ENCODE data around the gene SMPD1. TPM values are rescaled to one million over a fixed set of nuclear protein-coding genes. Genes with fewer than 3 reads are reported as not detected.

Gene SMPD1
- total and polyA plus RNA-seq, 2 donors from 2014 or later: 76.0 to 155 TPM

GRCh38 chr11:6365659-6366058 is 24.6 kb upstream of the SMPD1 start:
- DNase-seq (peak in 3 of 5 donors; percentile 19 to 49 (median 35)), FAIRE-seq (no peak)
- Histone ChIP-seq H3K4me3 (ENCODE audit: low read length in 3 of 3) (no peak overlapping the region), H3K4me1 (ENCODE audit: control insufficient read depth in 2 of 3, insufficient read depth in 2 of 3, low read depth in 1 of 3, low read length in 3 of 3) (peaks cover 0 to 3% (median 0%) of the 10 kb centered on the region in 3 donors), H3K36me3 (ENCODE audit: control insufficient read depth in 2 of 3, insufficient read depth in 3 of 3, low read length in 3 of 3) (no peaks in the 10 kb centered on the region), H3K27me3 (ENCODE audit: control insufficient read depth, insufficient read depth, low read length) (no peaks in the 10 kb centered on the region), H3K27ac (ENCODE audit: low read depth in 2 of 2, low read length in 2 of 2) (no peak overlapping the region), H3K9me3 (ENCODE audit: control insufficient read depth in 2 of 3, insufficient read depth in 1 of 3, low read length in 3 of 3) (no peaks in the 10 kb centered on the region), H3K9ac (ENCODE audit: low read length in 3 of 3) (peak overlapping the region in 1 of 3 donors; percentile 12)
- TF ChIP-seq, protein P1, sequence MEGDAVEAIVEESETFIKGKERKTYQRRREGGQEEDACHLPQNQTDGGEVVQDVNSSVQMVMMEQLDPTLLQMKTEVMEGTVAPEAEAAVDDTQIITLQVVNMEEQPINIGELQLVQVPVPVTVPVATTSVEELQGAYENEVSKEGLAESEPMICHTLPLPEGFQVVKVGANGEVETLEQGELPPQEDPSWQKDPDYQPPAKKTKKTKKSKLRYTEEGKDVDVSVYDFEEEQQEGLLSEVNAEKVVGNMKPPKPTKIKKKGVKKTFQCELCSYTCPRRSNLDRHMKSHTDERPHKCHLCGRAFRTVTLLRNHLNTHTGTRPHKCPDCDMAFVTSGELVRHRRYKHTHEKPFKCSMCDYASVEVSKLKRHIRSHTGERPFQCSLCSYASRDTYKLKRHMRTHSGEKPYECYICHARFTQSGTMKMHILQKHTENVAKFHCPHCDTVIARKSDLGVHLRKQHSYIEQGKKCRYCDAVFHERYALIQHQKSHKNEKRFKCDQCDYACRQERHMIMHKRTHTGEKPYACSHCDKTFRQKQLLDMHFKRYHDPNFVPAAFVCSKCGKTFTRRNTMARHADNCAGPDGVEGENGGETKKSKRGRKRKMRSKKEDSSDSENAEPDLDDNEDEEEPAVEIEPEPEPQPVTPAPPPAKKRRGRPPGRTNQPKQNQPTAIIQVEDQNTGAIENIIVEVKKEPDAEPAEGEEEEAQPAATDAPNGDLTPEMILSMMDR (IDR thresholded peaks at IDR 0.05; ENCODE audit: borderline replicate concordance, extremely low read depth, insufficient read depth): no peak
- intact Hi-C loops (cut with DNase I): no loop called here

GRCh38 chr11:6371825-6372224 is 18.4 kb upstream of the SMPD1 start:
- Histone ChIP-seq H3K4me3 (ENCODE audit: low read length in 3 of 3) (no peak overlapping the region), H3K27ac (ENCODE audit: low read depth in 2 of 2, low read length in 2 of 2) (no peak overlapping the region), H3K9ac (ENCODE audit: low read length in 3 of 3) (no peak overlapping the region), H3K9me3 (ENCODE audit: control insufficient read depth in 2 of 3, insufficient read depth in 1 of 3, low read length in 3 of 3) (no peaks in the 10 kb centered on the region), H3K4me1 (ENCODE audit: control insufficient read depth in 2 of 3, insufficient read depth in 2 of 3, low read depth in 1 of 3, low read length in 3 of 3) (no peaks in the 10 kb centered on the region), H3K27me3 (ENCODE audit: control insufficient read depth, insufficient read depth, low read length) (no peaks in the 10 kb centered on the region), H3K36me3 (ENCODE audit: control insufficient read depth in 2 of 3, insufficient read depth in 3 of 3, low read length in 3 of 3) (no peaks in the 10 kb centered on the region)
- TF ChIP-seq, protein P1 (IDR thresholded peaks at IDR 0.05; ENCODE audit: borderline replicate concordance, extremely low read depth, insufficient read depth): no peak
- no peak for DNase-seq
- FAIRE-seq: no peak
- intact Hi-C loops (cut with DNase I): no loop called here

DNA sequence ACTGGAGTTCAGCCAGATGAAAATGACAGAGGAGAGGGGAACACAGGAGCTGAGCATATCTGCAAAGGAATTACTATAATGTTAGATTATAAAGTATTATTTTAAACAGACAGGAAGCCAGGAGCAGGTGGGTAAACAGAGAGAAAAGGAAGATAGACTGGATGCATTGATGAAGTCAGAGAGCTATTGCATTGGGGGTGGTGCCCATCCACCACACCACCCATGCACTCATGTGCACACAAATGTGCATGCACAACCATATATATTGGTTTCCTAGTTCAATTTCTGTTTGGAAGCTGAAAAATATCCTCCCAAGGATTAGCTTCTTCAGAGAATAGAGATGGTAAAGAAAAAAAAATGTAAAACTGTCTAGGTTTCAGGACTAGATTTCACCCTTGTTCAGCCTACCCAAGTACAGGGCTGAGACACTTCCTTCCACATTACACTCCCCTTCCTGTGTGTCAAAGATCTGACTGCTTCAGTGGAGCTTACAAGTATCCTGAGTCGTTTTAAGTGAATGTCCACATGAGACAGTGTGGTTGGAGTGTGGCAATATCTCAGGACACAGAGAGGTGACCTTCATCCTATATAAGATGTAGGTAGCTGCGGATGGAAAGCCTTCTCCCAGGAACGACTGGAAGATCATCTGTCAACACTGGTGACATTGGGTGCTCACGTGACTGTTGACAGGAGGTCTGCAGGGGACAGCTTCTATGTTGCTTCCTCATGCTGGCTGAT is 12.2 kb upstream of the SMPD1 start:
- Histone ChIP-seq H3K9me3 (ENCODE audit: control insufficient read depth in 2 of 3, insufficient read depth in 1 of 3, low read length in 3 of 3) (no peaks in the 10 kb centered on the region), H3K36me3 (ENCODE audit: control insufficient read depth in 2 of 3, insufficient read depth in 3 of 3, low read length in 3 of 3) (no peaks in the 10 kb centered on the region), H3K9ac (ENCODE audit: low read length in 3 of 3) (no peak overlapping the region), H3K27me3 (ENCODE audit: control insufficient read depth, insufficient read depth, low read length) (no peaks in the 10 kb centered on the region), H3K27ac (ENCODE audit: low read depth in 2 of 2, low read length in 2 of 2) (no peak overlapping the region), H3K4me1 (ENCODE audit: control insufficient read depth in 2 of 3, insufficient read depth in 2 of 3, low read depth in 1 of 3, low read length in 3 of 3) (no peaks in the 10 kb centered on the region), H3K4me3 (ENCODE audit: low read length in 3 of 3) (no peak overlapping the region)
- FAIRE-seq: no peak
- intact Hi-C loops (cut with DNase I): loop anchor here (5.0 kb wide), 1 partner anchor 64 kb away; the partner anchor contains the start of gene HPX
- TF ChIP-seq, protein P1 (IDR thresholded peaks at IDR 0.05; ENCODE audit: borderline replicate concordance, extremely low read depth, insufficient read depth): no peak
- DNase-seq: no peak
